HEK293T (cell line): ENCODE measurements around the gene FAM72D.
"Not testable (repeated sequence)": the region's sequence is repeated elsewhere in the genome, so short reads cannot be mapped to it uniquely, and the experiment has no call there.

ENCODE experiments used
- CTCF ChIA-PET: fragments of 350-600 bp; formaldehyde crosslinking; extraction: SDS; loops from one replicate; lab custom pipeline; 2021; ENCODE audit warnings: antibody characterized with exemption, inconsistent platforms; lab: Yijun Ruan, JAX
- POLR2A ChIA-PET: fragments of 350-600 bp; formaldehyde crosslinking; extraction: SDS; loops from one replicate; lab custom pipeline; 2020; ENCODE audit warnings: antibody characterized with exemption, inconsistent platforms; lab: Yijun Ruan, JAX
- DNase-seq: peaks from one replicate; pipeline ENCODE4 v3.0.0; 2012; ENCODE audit warnings: mixed read lengths; ENCODE audit errors: extremely low spot score

The FAM72D gene

GRCh38 chr1:145095284-145096057, at the start of gene FAM72D, which contains the start of gene SRGAP2B:
Gene FAM72D (plus strand): TSS chr1:145095974. CDS start chr1:145096848, 874 bp downstream.
Gene SRGAP2B (minus strand): TSS chr1:145095328. CDS start chr1:145092901, 2,427 bp downstream.
- CTCF ChIA-PET, POLR2A ChIA-PET, DNase-seq: not testable (repeated sequence)

GRCh38 chr1:145047553-145047952, 48.2 kb upstream of the FAM72D start:
- DNase-seq, CTCF ChIA-PET, POLR2A ChIA-PET: not testable (repeated sequence)

DNA sequence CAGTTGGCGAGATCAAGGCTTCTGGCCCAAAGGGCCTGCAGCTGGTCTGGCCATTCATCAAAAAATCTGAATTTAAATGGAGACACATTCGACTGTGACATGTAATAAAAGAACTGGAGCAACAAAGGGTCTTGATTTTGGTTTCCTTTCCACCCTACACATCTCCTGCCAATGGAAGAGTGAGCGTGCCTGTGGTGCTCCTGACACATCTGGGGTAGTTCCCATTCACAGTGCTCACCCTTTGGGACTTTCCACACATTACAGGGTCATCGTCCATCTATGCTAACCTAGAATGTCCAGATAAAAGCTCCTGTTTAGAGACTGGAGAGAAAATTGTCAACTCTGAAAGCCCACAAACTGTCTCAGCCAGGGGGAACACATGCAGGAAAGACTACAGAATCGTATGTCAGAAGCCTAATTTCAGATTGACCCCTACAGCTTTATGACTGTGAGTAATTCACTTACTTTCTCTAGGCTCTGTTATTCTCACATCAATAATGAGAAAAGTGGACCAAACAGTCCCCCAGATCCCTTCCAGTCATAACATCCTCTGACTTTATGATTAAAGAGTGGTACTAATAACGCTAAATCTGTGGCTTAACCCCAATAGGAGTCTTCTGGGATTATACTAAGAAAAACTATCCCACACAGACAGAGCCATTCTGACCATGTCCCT, 47.5 kb upstream of the FAM72D start:
- CTCF ChIA-PET, DNase-seq, POLR2A ChIA-PET: not testable (repeated sequence)

DNA sequence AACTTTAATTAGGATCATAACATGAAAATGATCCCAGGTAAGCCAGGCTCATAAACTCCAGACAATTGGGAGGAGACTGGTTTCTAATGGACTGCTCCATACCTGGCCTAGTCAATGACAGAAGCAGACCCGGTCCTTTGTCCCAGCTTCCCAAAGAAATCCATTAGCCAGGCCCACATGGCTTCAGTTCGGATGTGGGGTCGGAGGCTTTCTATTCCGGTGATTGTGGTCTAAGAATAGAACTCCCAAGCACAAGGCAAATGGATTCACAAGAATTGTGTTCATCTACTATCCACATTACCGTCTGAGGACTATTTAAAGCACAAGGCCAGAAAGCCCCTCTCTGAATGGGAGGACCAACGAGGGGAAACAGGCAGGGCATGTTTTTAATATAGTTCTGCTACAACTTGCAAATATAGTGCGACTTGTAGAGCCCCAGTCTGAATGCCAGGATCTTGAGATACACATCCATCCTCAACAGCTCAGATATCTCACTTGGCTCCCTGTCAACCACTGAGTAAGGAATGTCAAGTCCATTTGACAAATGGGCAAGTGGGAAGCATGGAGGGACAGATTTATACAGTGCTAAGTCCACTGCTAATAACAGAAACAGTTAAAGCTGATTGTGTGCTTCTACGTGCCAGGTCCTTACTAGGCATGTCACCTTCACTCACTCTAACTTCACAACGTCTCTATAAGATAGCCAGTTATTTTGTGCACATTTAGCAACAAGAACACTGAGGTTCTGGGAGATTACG, 43.6 kb upstream of the FAM72D start:
- POLR2A ChIA-PET, CTCF ChIA-PET, DNase-seq: not testable (repeated sequence)

DNA sequence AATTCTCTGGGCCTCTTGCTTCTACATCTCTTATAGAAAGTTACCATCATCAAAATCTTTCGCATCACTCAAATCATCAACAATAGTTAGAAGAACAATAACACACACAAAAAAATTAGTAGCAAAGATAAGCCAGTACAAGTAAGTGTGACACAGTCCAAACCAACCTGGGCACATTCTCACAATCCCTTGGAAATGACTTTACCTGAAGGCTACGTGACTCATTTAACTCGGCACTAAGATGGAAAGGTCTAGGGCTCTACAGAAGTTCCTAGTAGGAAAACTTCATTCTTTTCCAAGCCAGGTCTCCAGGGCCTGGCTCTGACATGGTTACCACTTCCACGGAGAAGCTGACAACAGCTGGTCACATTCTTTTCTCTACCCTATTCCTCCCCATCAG, 42.3 kb upstream of the FAM72D start:
- CTCF ChIA-PET, DNase-seq, POLR2A ChIA-PET: not testable (repeated sequence)

DNA sequence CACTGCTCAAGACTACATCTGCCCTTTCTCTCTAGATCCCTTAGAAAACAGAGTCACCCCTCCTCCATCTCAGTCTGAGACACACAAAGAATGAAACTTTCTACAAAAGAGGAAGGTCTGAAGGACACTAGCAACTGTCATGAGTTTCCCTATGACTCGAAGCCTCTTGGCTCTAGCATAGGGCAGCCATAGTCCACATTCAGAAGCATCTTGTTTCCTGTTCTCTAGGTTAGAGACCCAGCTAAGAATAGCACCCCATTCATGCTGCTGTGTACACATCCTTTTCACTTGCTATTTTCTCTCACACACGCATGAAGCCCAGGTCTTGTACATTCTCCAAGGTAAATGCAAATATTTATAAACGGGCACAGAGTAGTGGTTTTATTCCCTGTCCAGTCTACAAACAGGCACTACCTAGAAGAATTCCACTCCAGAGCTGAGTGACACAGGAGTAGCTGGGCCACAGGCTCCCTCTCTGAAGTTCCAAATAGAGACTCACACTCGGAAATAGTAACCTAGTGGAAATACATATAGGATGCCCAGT, 40.5 kb upstream of the FAM72D start:
- CTCF ChIA-PET, POLR2A ChIA-PET, DNase-seq: not testable (repeated sequence)

GRCh38 chr1:145058184-145058583, 37.6 kb upstream of the FAM72D start:
- POLR2A ChIA-PET, CTCF ChIA-PET, DNase-seq: not testable (repeated sequence)

DNA sequence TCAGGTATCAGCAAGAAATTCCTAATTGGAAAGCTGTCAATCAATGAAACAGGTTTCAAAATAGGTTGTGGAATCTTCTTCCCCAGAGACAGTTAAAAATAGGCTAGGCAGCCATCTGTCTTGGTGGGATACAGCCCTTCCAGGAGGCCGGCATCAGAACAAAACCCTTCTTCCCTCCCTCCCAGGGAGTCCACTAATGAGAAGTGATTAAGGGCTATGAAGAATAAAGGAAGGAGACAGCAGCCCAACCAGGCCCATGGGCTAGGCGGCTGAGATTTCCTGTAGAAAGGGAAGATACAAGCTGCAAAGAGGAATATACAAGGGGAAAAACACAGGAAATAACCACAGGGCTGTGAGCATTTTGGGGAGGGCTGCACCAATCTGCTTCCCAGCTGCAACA, 32.5 kb upstream of the FAM72D start:
- CTCF ChIA-PET, DNase-seq, POLR2A ChIA-PET: not testable (repeated sequence)

DNA sequence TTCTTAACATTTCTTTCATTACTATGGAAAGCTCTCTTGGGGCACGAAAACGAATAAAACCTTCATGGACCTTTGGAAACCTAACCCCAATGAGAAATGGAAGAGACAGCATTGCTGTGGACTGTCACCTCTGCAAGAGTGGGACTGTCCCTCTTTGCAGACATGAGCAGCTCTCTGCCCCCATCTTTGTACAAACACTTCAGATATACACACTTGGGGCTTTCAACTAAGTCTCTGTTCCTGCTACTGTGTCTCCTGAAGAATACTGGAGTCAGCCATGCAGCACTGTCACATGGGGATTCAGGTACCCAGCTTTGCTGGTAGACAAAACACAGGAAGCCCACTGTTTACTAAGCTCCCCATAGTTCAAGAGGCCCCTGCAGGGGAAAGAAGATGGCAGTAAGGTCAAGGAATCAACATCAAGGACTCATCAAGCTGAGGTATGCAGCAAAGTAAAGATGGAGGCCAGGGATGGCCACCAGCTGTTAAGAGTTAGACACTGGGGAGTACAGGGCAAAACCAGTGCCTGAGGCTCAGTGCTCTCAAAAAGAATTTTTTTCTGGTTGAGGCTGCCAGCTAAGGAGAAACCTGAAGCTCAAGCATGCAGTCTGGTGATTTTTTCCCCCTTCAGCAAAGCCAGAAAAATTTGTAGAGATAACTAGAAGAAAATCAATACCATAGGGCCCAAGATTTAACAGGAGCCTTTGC, 31.7 kb upstream of the FAM72D start:
- POLR2A ChIA-PET = not testable (repeated sequence)

DNA sequence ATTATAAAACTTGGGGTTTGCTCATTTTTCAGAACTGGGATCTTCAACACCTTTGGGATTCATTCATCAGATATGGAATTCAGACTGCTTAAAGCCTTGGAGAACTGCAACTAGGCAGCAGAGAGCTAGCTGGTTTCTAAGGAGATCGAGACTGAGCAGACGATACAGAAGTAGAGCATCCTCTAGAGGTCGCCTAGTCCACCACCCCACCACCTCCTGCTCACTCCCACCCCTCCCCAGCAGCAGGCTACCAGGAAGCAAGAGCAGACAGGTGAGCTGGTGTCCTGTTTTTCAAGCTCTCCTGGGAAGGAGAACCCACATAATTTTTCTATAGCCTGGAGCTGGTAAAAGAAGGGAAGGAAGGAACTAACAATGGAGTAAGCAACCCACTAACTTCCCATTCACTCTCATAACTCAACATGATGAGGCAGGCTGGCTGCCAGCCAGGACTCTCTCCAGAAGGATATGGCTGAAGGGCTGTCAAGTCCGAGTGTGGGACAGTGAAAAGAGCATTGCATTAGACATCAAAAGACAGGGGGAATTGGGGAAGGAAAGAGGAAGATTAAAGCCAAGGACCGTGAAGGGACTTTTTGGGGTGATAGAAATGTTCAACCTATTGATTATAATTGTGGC, 30.5 kb upstream of the FAM72D start:
- POLR2A ChIA-PET, DNase-seq, CTCF ChIA-PET: not testable (repeated sequence)

More for the DNA sequence above, 31.7 kb upstream of the FAM72D start:
- DNase-seq, CTCF ChIA-PET: not testable (repeated sequence)

DNA sequence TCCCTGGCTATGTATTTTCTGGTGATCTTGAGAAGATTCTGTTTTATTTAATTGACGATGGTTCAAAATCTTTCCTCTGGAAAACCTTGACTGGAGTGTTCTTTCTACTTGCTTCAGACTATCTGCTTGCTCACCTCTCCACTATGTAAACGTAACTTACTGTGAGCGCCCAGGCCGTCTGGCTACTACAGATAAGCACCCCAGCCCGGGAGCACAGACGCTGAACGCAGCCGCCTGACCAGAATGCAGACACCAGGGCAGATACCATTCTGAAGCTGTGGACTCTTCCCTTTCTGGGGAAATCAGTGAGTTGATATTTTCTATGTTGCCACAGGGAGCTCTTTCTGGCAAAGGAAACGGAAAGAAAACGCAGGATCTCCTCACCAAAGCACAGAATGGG, 29.3 kb upstream of the FAM72D start:
- DNase-seq, CTCF ChIA-PET, POLR2A ChIA-PET: not testable (repeated sequence)

DNA sequence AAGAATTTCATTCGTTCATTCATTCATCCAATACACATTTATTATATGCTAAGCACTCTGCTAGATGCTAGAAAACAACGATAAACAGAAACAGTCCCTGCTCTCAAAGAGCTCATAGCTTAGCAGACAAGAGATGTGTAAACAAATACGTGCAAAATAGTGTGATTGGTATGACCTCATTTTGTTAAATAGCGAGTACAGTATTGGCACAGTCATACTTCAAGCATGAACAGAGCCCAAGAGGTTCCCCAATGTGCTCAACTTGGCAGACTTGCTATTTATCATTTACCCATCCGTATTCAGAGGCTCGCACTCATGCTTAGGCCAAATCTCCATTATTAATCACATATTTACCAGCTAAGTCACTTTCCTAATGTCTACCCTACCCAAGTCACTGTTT, 24.2 kb upstream of the FAM72D start:
- CTCF ChIA-PET, DNase-seq, POLR2A ChIA-PET: not testable (repeated sequence)

GRCh38 chr1:145074021-145074559, 21.7 kb upstream of the FAM72D start:
- POLR2A ChIA-PET, DNase-seq, CTCF ChIA-PET: not testable (repeated sequence)

DNA sequence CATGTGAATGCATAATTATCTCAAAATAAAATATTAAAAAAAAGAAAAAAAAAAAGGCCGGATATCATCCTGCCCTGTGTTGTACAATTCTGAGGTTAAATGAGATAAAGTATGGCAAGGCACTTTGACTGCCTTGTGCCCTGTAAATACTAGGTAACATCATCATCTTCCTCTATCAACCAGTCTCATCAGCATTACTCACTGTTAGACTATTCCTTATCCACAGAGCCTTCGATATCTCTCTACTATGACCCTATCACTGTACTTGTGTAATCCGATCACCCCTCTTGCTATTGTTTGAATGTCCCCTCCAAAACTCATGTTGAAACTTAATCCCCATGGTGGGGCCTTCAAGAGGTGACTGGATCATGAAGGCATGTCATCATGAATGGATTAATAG, 18.9 kb upstream of the FAM72D start:
- CTCF ChIA-PET, DNase-seq, POLR2A ChIA-PET: not testable (repeated sequence)

DNA sequence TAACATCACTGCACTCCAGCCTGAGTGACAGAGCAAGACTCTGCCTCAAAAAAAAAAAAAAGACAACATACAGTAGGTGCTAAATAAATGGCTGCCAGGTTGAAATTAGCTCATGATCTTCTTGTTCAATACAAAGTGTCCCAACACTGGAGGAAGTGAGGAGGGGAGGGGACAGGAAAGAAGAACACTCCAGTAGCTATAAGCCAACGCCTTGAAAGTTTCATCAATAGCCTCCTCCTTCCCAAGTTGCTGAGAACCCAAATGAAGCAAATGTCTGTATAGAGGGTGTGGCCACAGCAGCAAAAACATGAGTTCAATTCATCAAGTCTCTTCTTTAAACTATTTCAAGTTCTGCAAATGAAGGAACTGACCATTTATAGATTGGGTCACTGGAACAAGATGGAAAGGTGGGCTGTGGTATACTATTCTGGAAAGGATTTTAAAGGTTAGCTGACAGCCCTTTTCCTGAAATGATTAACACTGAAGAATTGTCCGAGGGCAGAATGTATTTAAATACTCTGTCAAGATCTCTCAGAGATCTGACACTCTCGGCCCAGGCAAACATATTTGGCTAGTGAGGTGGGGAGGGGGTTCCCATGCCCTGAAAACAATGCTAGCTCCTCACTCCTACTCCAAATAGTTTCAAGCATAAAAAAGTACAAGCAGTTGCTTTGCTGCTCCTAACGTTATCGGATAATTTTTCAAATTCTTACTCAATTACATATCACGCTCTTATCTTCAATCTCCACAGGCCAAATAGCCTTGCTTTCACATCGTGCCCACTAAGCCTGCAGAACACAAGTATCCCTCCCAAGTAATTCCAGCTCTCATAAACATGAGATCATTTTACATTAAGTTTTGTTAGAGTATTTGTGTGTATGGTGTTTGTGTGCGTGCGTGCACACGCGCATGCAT, 17.6 kb upstream of the FAM72D start:
- POLR2A ChIA-PET, DNase-seq: not testable (repeated sequence)

DNA sequence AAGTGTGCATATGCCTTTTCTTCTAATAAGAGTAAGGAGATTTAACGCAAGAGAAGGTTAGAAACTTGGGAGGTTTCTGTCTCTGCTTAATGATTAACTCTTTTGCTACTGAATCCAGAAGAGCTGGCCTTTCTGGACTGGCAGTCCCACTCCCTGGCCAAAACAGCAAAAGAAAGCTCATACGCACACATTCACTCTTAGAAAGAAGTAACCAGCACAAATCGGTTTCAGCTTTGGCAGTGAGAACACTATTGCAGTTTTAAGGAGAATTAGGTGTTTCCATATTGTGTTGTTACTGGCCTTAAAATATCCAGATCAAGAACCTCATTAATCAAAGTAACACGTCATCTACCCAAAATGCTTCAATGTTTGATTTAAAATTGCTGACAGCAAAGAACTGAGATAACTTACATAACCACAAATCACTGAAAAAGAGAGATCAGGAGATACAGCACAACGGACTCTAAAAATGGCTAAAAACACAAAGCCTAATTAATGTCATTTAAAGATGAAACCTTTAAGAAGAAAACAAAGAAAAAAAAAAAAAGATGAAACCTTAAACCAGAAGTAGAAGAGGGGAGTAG, 16.9 kb upstream of the FAM72D start:
- DNase-seq, POLR2A ChIA-PET, CTCF ChIA-PET: not testable (repeated sequence)

More for the DNA sequence above, 17.6 kb upstream of the FAM72D start:
- CTCF ChIA-PET = not testable (repeated sequence)
